ENCODE results near the gene NUDT8. TPM values are rescaled to one million over a fixed set of nuclear protein-coding genes. Genes with fewer than 3 reads are reported as not detected.

Gene NUDT8
- total RNA-seq, 1 donor from 2014 or later = 3.0 TPM

DNA sequence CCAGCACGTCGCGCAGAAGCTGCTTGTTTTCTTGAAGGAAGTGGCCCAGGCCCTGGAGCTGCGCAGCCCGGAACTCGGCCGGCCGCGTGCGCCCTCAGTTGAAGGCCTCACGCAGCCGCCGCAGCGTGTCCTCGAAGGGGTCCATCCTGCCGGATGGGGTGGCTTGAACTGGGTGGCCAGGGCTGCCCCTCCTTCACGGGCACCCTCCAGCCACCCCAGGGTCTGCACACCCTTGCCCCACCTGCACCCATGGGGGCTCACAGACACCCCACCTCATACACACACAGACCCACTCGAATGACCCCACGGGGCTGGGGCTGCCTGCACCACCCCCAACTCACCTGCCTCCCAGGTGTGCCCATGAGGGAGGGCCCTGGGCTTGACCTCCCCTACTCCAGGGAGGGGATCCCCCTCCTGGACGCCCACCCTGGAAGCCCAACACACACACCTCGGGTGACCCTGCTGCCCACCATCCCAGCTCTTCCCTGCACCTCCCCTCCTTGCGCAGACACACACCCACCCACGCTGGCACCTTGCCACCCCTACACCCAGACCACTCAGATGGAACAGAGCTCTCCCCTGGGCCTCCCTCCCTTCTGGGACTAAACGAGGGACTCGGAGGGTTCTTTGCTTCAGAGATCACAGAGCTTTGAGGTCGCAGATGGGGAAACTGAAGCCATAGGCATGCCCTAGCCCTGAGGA is 37.9 kb upstream of the NUDT8 start:
- no peaks in the 10 kb centered on the region for H3K4me1 ChIP-seq (ENCODE audit: insufficient read depth, low read length)
- no peak for TF ChIP-seq EZH2 (IDR thresholded peaks at IDR 0.05; ENCODE audit: insufficient read depth, low read length)
- TF ChIP-seq, protein P1, sequence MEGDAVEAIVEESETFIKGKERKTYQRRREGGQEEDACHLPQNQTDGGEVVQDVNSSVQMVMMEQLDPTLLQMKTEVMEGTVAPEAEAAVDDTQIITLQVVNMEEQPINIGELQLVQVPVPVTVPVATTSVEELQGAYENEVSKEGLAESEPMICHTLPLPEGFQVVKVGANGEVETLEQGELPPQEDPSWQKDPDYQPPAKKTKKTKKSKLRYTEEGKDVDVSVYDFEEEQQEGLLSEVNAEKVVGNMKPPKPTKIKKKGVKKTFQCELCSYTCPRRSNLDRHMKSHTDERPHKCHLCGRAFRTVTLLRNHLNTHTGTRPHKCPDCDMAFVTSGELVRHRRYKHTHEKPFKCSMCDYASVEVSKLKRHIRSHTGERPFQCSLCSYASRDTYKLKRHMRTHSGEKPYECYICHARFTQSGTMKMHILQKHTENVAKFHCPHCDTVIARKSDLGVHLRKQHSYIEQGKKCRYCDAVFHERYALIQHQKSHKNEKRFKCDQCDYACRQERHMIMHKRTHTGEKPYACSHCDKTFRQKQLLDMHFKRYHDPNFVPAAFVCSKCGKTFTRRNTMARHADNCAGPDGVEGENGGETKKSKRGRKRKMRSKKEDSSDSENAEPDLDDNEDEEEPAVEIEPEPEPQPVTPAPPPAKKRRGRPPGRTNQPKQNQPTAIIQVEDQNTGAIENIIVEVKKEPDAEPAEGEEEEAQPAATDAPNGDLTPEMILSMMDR (IDR thresholded peaks at IDR 0.05; ENCODE audit: insufficient read depth, low read depth, low read length) = no peak
- FAIRE-seq = no peak
- H3K9ac ChIP-seq (ENCODE audit: low read length) = no peak overlapping the region
- no peak for DNase-seq (ENCODE audit: low read depth)
- no peak overlapping the region for H3K4me3 ChIP-seq (ENCODE audit: insufficient read depth, low read depth, low read length)
- Mint-ChIP-seq H3K27ac (ENCODE audit: unreplicated experiment) (no peak overlapping the region), H3K9me3 (ENCODE audit: unreplicated experiment) (no peaks in the 10 kb centered on the region), H3K27me3 (ENCODE audit: low read depth, unreplicated experiment) (peaks cover 11% of the 10 kb centered on the region), H3K4me3 (ENCODE audit: unreplicated experiment) (no peak overlapping the region), H3K36me3 (ENCODE audit: low read depth, unreplicated experiment) (no peaks in the 10 kb centered on the region), H3K4me1 (ENCODE audit: low read depth, unreplicated experiment) (no peaks in the 10 kb centered on the region)
- H3K36me3 ChIP-seq (ENCODE audit: insufficient read depth, low read length) = no peaks in the 10 kb centered on the region
- H3K27me3 ChIP-seq (ENCODE audit: insufficient read depth, low read length) = no peaks in the 10 kb centered on the region
- no peak overlapping the region for H3K27ac ChIP-seq (ENCODE audit: low read depth, low read length)
- H3K4me2 ChIP-seq (ENCODE audit: low read length) = no peak overlapping the region
- H4K20me1 ChIP-seq (ENCODE audit: insufficient read depth, low read length) = peaks cover 3% of the 10 kb centered on the region
- no peaks in the 10 kb centered on the region for H3K79me2 ChIP-seq (ENCODE audit: insufficient read depth, low read length)
- H3K9me3 ChIP-seq (ENCODE audit: insufficient read depth, low read depth, low read length) = no peaks in the 10 kb centered on the region
- no peak overlapping the region for H2AFZ ChIP-seq (ENCODE audit: low read depth, low read length)

GRCh38 chr11:67666676-67667489 is 37.1 kb upstream of the NUDT8 start:
- Histone ChIP-seq H3K4me3 (ENCODE audit: insufficient read depth, low read depth, low read length) (no peak overlapping the region), H3K9me3 (ENCODE audit: insufficient read depth, low read depth, low read length) (no peaks in the 10 kb centered on the region), H3K36me3 (ENCODE audit: insufficient read depth, low read length) (no peaks in the 10 kb centered on the region), H3K4me2 (ENCODE audit: low read length) (no peak overlapping the region), H3K79me2 (ENCODE audit: insufficient read depth, low read length) (no peaks in the 10 kb centered on the region), H4K20me1 (ENCODE audit: insufficient read depth, low read length) (peaks cover 3% of the 10 kb centered on the region), H3K4me1 (ENCODE audit: insufficient read depth, low read length) (no peaks in the 10 kb centered on the region), H3K27me3 (ENCODE audit: insufficient read depth, low read length) (peaks cover 2% of the 10 kb centered on the region), H2AFZ (ENCODE audit: low read depth, low read length) (no peak overlapping the region), H3K27ac (ENCODE audit: low read depth, low read length) (no peak overlapping the region), H3K9ac (ENCODE audit: low read length) (no peak overlapping the region)
- H3K4me3 Mint-ChIP-seq (ENCODE audit: unreplicated experiment) = no peak overlapping the region
- FAIRE-seq (no peak), DNase-seq (ENCODE audit: low read depth) (no peak)
- peaks cover 18% of the 10 kb centered on the region for H3K27me3 Mint-ChIP-seq (ENCODE audit: low read depth, unreplicated experiment)
- no peaks in the 10 kb centered on the region for H3K36me3 Mint-ChIP-seq (ENCODE audit: low read depth, unreplicated experiment)
- H3K4me1 Mint-ChIP-seq (ENCODE audit: low read depth, unreplicated experiment) = no peaks in the 10 kb centered on the region
- no peak overlapping the region for H3K27ac Mint-ChIP-seq (ENCODE audit: unreplicated experiment)
- TF ChIP-seq, protein P1 (IDR thresholded peaks at IDR 0.05; ENCODE audit: insufficient read depth, low read depth, low read length) = no peak
- no peak for TF ChIP-seq EZH2 (IDR thresholded peaks at IDR 0.05; ENCODE audit: insufficient read depth, low read length)
- no peaks in the 10 kb centered on the region for H3K9me3 Mint-ChIP-seq (ENCODE audit: unreplicated experiment)

DNA sequence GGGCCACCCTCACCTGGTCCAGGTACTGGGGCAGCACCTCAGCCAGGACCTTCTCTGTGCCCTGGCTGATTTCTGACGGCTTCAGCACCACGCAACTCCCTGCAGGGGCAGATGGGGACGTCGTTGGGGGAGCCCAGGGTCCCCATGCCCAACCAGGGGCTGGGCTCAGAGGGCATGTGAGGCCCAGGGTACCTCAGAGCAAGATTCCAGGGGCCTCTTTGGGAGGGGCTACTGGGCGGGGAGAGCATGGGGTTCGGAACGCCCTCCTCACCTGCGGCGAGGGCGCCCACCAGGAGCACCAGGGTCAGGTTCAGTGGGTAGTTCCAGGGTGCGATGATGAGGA is 36.5 kb upstream of the NUDT8 start:
- H3K4me3 ChIP-seq (ENCODE audit: insufficient read depth, low read depth, low read length) = no peak overlapping the region

More for the DNA sequence above, 36.5 kb upstream of the NUDT8 start:
- no peak overlapping the region for H3K4me2 ChIP-seq (ENCODE audit: low read length)
- TF ChIP-seq EZH2 (IDR thresholded peaks at IDR 0.05; ENCODE audit: insufficient read depth, low read length) = no peak
- TF ChIP-seq, protein P1 (IDR thresholded peaks at IDR 0.05; ENCODE audit: insufficient read depth, low read depth, low read length) = no peak
- Mint-ChIP-seq H3K27me3 (ENCODE audit: low read depth, unreplicated experiment) (peaks cover 19% of the 10 kb centered on the region), H3K36me3 (ENCODE audit: low read depth, unreplicated experiment) (no peaks in the 10 kb centered on the region), H3K4me1 (ENCODE audit: low read depth, unreplicated experiment) (no peaks in the 10 kb centered on the region), H3K9me3 (ENCODE audit: unreplicated experiment) (no peaks in the 10 kb centered on the region), H3K4me3 (ENCODE audit: unreplicated experiment) (no peak overlapping the region), H3K27ac (ENCODE audit: unreplicated experiment) (no peak overlapping the region)
- H4K20me1 ChIP-seq (ENCODE audit: insufficient read depth, low read length) = peaks cover 3% of the 10 kb centered on the region
- peaks cover 2% of the 10 kb centered on the region for H3K27me3 ChIP-seq (ENCODE audit: insufficient read depth, low read length)
- no peak overlapping the region for H2AFZ ChIP-seq (ENCODE audit: low read depth, low read length)
- H3K36me3 ChIP-seq (ENCODE audit: insufficient read depth, low read length) = no peaks in the 10 kb centered on the region
- no peaks in the 10 kb centered on the region for H3K9me3 ChIP-seq (ENCODE audit: insufficient read depth, low read depth, low read length)
- no peaks in the 10 kb centered on the region for H3K4me1 ChIP-seq (ENCODE audit: insufficient read depth, low read length)
- no peaks in the 10 kb centered on the region for H3K79me2 ChIP-seq (ENCODE audit: insufficient read depth, low read length)
- FAIRE-seq (no peak), DNase-seq (ENCODE audit: low read depth) (no peak)
- H3K9ac ChIP-seq (ENCODE audit: low read length) = no peak overlapping the region
- no peak overlapping the region for H3K27ac ChIP-seq (ENCODE audit: low read depth, low read length)

Data from astrocyte (in vitro differentiated cells and primary cell).